Osteoblast (primary cell): ENCODE results near the gene AOPEP. TPM values are rescaled to one million over a fixed set of nuclear protein-coding genes. Genes with fewer than 3 reads are reported as not detected.

ENCODE experiments used
- DNase-seq: peaks from one replicate; pipeline ENCODE4 v3.0.0; 2011; ENCODE audit warnings: low spot score, mixed read lengths; ENCODE audit not compliant: insufficient read length; ENCODE audit errors: missing footprints
- H2AFZ ChIP-seq: 2 replicates; pipeline ENCODE4 v1.6.0; 2011; ENCODE audit warnings: mild to moderate bottlenecking, low read length
- H3K27ac ChIP-seq: 2 replicates; pipeline ENCODE4 v1.5.1; 2011; ENCODE audit warnings: mild to moderate bottlenecking, low read depth, low read length, moderate library complexity
- H3K27me3 ChIP-seq: 2 replicates; pipeline ENCODE4 v1.6.0; 2012; ENCODE audit warnings: mild to moderate bottlenecking, control low read depth, inconsistent platforms, low read length, moderate library complexity; ENCODE audit not compliant: insufficient read depth
- H3K36me3 ChIP-seq: 2 replicates; pipeline ENCODE4 v1.5.1; 2011; ENCODE audit warnings: mild to moderate bottlenecking, low read length, control low read depth, moderate library complexity; ENCODE audit not compliant: insufficient read depth
- H3K4me1 ChIP-seq: 2 replicates; pipeline ENCODE4 v1.5.1; 2011; ENCODE audit warnings: mild to moderate bottlenecking, low read length, control low read depth, moderate library complexity; ENCODE audit not compliant: insufficient read depth
- H3K4me2 ChIP-seq: 2 replicates; pipeline ENCODE4 v1.6.0; 2011; ENCODE audit warnings: mild to moderate bottlenecking, low read length; ENCODE audit not compliant: insufficient read depth
- H3K4me3 ChIP-seq: fragments of 200-600 bp; sonication (generic); 3 replicates; pipeline ENCODE4 v1.5.1; 2012; ENCODE audit warnings: mild to moderate bottlenecking, low read length, inconsistent platforms; ENCODE audit not compliant: insufficient read depth
- H3K79me2 ChIP-seq: 2 replicates; pipeline ENCODE4 v1.6.0; 2012; ENCODE audit warnings: mild to moderate bottlenecking, low read length, control low read depth, inconsistent platforms; ENCODE audit not compliant: insufficient read depth
- H3K9me3 ChIP-seq: 2 replicates; pipeline ENCODE4 v1.5.1; 2011; ENCODE audit warnings: low read depth, low read length, control low read depth
- H4K20me1 ChIP-seq: 2 replicates; pipeline ENCODE4 v1.6.0; 2012; ENCODE audit warnings: mild to moderate bottlenecking, low read length, control low read depth; ENCODE audit not compliant: insufficient read depth
- CTCF ChIP-seq: IDR thresholded peaks from 2 replicates; pipeline ENCODE4 v1.5.1; 2011; ENCODE audit warnings: mild to moderate bottlenecking, low read depth, low read length, moderate library complexity; ENCODE audit errors: extremely low read depth
- total RNA-seq: library from RNA; depleted of rRNA; stranded (reverse); fragments of >200 nt; gene quantifications from 2 replicates; pipeline ENCODE4 v1.2.3, GENCODE V29; 2012

AOPEP gene
- total RNA-seq, 1 donor = 131 TPM

GRCh38 chr9:94767331-94768072 is 41.0 kb downstream of the AOPEP start:
- H3K4me2 ChIP-seq = no peak overlapping the region
- no peak overlapping the region for H2AFZ ChIP-seq
- no peaks in the 10 kb centered on the region for H3K36me3 ChIP-seq
- peaks cover 34% of the 10 kb centered on the region for H3K79me2 ChIP-seq
- H3K27ac ChIP-seq = no peak overlapping the region
- no peaks in the 10 kb centered on the region for H3K27me3 ChIP-seq
- H3K4me1 ChIP-seq = no peaks in the 10 kb centered on the region
- no peaks in the 10 kb centered on the region for H4K20me1 ChIP-seq
- no peak for TF ChIP-seq CTCF
- no peak for DNase-seq
- no peak overlapping the region for H3K4me3 ChIP-seq
- no peaks in the 10 kb centered on the region for H3K9me3 ChIP-seq

GRCh38 chr9:94768766-94769165 is 42.3 kb downstream of the AOPEP start:
- Histone ChIP-seq H3K4me1 (peaks cover 5% of the 10 kb centered on the region), H3K79me2 (peaks cover 33% of the 10 kb centered on the region), H3K9me3 (no peaks in the 10 kb centered on the region), H3K27me3 (no peaks in the 10 kb centered on the region), H4K20me1 (no peaks in the 10 kb centered on the region), H2AFZ (no peak overlapping the region), H3K27ac (no peak overlapping the region), H3K4me2 (no peak overlapping the region), H3K36me3 (no peaks in the 10 kb centered on the region), H3K4me3 (no peak overlapping the region)
- DNase-seq = peak; percentile 42
- no peak for TF ChIP-seq CTCF

GRCh38 chr9:94770334-94770733 is 43.8 kb downstream of the AOPEP start:
- H3K27ac ChIP-seq = no peak overlapping the region
- H3K9me3 ChIP-seq = no peaks in the 10 kb centered on the region
- H3K4me1 ChIP-seq = peaks cover 5% of the 10 kb centered on the region
- H3K4me3 ChIP-seq = no peak overlapping the region
- H3K27me3 ChIP-seq = no peaks in the 10 kb centered on the region
- H3K36me3 ChIP-seq = no peaks in the 10 kb centered on the region
- DNase-seq = no peak
- no peak for TF ChIP-seq CTCF
- H4K20me1 ChIP-seq = no peaks in the 10 kb centered on the region
- peaks cover 29% of the 10 kb centered on the region for H3K79me2 ChIP-seq
- no peak overlapping the region for H3K4me2 ChIP-seq
- no peak overlapping the region for H2AFZ ChIP-seq

GRCh38 chr9:94771096-94771495 is 44.6 kb downstream of the AOPEP start:
- no peak for TF ChIP-seq CTCF
- Histone ChIP-seq H3K4me3 (no peak overlapping the region), H3K4me2 (no peak overlapping the region), H2AFZ (no peak overlapping the region), H3K27ac (no peak overlapping the region), H4K20me1 (no peaks in the 10 kb centered on the region), H3K36me3 (no peaks in the 10 kb centered on the region), H3K9me3 (no peaks in the 10 kb centered on the region), H3K27me3 (no peaks in the 10 kb centered on the region), H3K4me1 (peaks cover 5% of the 10 kb centered on the region), H3K79me2 (peaks cover 29% of the 10 kb centered on the region)
- DNase-seq = no peak
